Neural cell (in vitro differentiated cells): ENCODE measurements around the gene FGF21. TPM values are rescaled to one million over a fixed set of nuclear protein-coding genes. Genes with fewer than 3 reads are reported as not detected.

Source experiments
- H2AFZ ChIP-seq: fragments of 200-600, 300-800 bp; sonication (generic), shearing (Covaris generic); 2 replicates; pipeline ENCODE4 v1.6.0; 2014; ENCODE audit warnings: low read depth, mild to moderate bottlenecking, antibody characterized with exemption, low read length, moderate library complexity
- H3F3A ChIP-seq: fragments of 200-600 bp; shearing (Covaris generic); 2 replicates; pipeline ENCODE4 v1.6.1; 2016; ENCODE audit warnings: mild to moderate bottlenecking, moderate library complexity, mixed read lengths, antibody characterized with exemption, low read length; ENCODE audit not compliant: insufficient read depth, poor library complexity, severe bottlenecking
- H3K27ac ChIP-seq: fragments of 200-600, 300-800 bp; sonication (generic), shearing (Covaris generic); 2 replicates; pipeline ENCODE4 v1.5.1; 2014; ENCODE audit warnings: mild to moderate bottlenecking, low read length, moderate library complexity
- H3K27me3 ChIP-seq: fragments of 300-800, 200-600 bp; sonication (generic), shearing (Covaris generic); 2 replicates; pipeline ENCODE4 v1.6.0; 2014; ENCODE audit warnings: mild to moderate bottlenecking, low read depth, low read length, moderate library complexity; ENCODE audit not compliant: insufficient read depth
- H3K36me3 ChIP-seq: fragments of 300-800, 200-600 bp; sonication (generic), shearing (Covaris generic); 2 replicates; pipeline ENCODE4 v1.5.1; 2014; ENCODE audit warnings: mild to moderate bottlenecking, antibody characterized with exemption, low read length, moderate library complexity; ENCODE audit not compliant: insufficient read depth
- H3K4me2 ChIP-seq: fragments of 300-800, 200-600 bp; sonication (generic), shearing (Covaris generic); 2 replicates; pipeline ENCODE4 v1.6.0; 2014; ENCODE audit warnings: mild to moderate bottlenecking, low read length
- H3K4me3 ChIP-seq: fragments of 300-800, 200-600 bp; sonication (generic), shearing (Covaris generic); 2 replicates; pipeline ENCODE4 v1.5.1; 2014; ENCODE audit warnings: mild to moderate bottlenecking, low read length, moderate library complexity
- H3K79me2 ChIP-seq: fragments of 200-600 bp; shearing (Covaris generic); replicated peaks from 2 replicates; pipeline ENCODE4 v1.6.0; 2014; ENCODE audit warnings: mild to moderate bottlenecking, low read length, moderate library complexity; ENCODE audit not compliant: insufficient read depth
- H3K9ac ChIP-seq: fragments of 300-800, 200-600 bp; sonication (generic), shearing (Covaris generic); 2 replicates; pipeline ENCODE4 v1.6.1; 2016; ENCODE audit warnings: mild to moderate bottlenecking, low read length, mixed read lengths
- H3K9me2 ChIP-seq: fragments of 200-600 bp; shearing (Covaris generic); 2 replicates; pipeline ENCODE4 v1.6.1; 2016; ENCODE audit warnings: mild to moderate bottlenecking, low read length, mixed read lengths; ENCODE audit not compliant: insufficient read depth
- H3K9me3 ChIP-seq: fragments of 200-600, 300-800 bp; sonication (generic), shearing (Covaris generic); 2 replicates; pipeline ENCODE4 v1.6.1; 2016; ENCODE audit warnings: mild to moderate bottlenecking, mixed run types, low read length, moderate library complexity, mixed read lengths
- H4K20me1 ChIP-seq: fragments of 200-600 bp; shearing (Covaris generic); 2 replicates; pipeline ENCODE4 v1.6.1; 2016; ENCODE audit warnings: mild to moderate bottlenecking, mixed run types; ENCODE audit not compliant: insufficient read depth
- EP300 ChIP-seq: fragments of 450-650 bp; conservative IDR thresholded peaks from 2 replicates; pipeline ENCODE4 v1.6.1; 2014; ENCODE audit warnings: antibody characterized with exemption, mild to moderate bottlenecking, moderate library complexity; ENCODE audit not compliant: poor library complexity, severe bottlenecking
- EZH2 ChIP-seq: fragments of 200-600, 300-800 bp; shearing (Covaris generic), sonication (generic); IDR thresholded peaks from 2 replicates; pipeline ENCODE4 v1.6.1; 2014; ENCODE audit warnings: antibody characterized with exemption, low read length, borderline replicate concordance, mild to moderate bottlenecking; ENCODE audit not compliant: insufficient read depth, poor library complexity, severe bottlenecking
- MXI1 ChIP-seq: fragments of 450-650 bp; conservative IDR thresholded peaks from 2 replicates; pipeline ENCODE4 v1.6.1; 2014; ENCODE audit warnings: antibody characterized with exemption, mild to moderate bottlenecking; ENCODE audit not compliant: poor library complexity, severe bottlenecking
- POLR2AphosphoS5 ChIP-seq: IDR thresholded peaks from 2 replicates; pipeline ENCODE4 v1.6.1; 2012
- RAD21 ChIP-seq: fragments of 450-650 bp; conservative IDR thresholded peaks from 2 replicates; pipeline ENCODE4 v1.6.1; 2014; ENCODE audit warnings: antibody characterized with exemption, mild to moderate bottlenecking, moderate library complexity
- SMC3 ChIP-seq: fragments of 450-650 bp; conservative IDR thresholded peaks from 2 replicates; pipeline ENCODE4 v1.6.1; 2014; ENCODE audit warnings: antibody characterized with exemption, mild to moderate bottlenecking, moderate library complexity; ENCODE audit not compliant: poor library complexity
- TAF1 ChIP-seq: IDR thresholded peaks from 2 replicates; pipeline ENCODE4 v1.6.1; 2012; ENCODE audit warnings: low read depth
- polyA plus RNA-seq: library from polyadenylated mRNA; depleted of rRNA; stranded (reverse); fragments of >200 nt; gene quantifications from 2 replicates; pipeline ENCODE4 v1.2.3, GENCODE V29; 2014
- TF ChIP-seq, protein P1 (sequence below): IDR thresholded peaks from 2 replicates; pipeline ENCODE4 v1.6.1; 2012; ENCODE audit warnings: borderline replicate concordance
- TF ChIP-seq, protein P2 (sequence below): fragments of 450-650 bp; IDR thresholded peaks from 2 replicates; pipeline ENCODE4 v1.5.1; 2014; ENCODE audit warnings: antibody characterized with exemption, mild to moderate bottlenecking, moderate library complexity; ENCODE audit not compliant: poor library complexity, severe bottlenecking

FGF21 gene
- polyA plus RNA-seq, 1 donor from 2014 or later: not detected

DNA sequence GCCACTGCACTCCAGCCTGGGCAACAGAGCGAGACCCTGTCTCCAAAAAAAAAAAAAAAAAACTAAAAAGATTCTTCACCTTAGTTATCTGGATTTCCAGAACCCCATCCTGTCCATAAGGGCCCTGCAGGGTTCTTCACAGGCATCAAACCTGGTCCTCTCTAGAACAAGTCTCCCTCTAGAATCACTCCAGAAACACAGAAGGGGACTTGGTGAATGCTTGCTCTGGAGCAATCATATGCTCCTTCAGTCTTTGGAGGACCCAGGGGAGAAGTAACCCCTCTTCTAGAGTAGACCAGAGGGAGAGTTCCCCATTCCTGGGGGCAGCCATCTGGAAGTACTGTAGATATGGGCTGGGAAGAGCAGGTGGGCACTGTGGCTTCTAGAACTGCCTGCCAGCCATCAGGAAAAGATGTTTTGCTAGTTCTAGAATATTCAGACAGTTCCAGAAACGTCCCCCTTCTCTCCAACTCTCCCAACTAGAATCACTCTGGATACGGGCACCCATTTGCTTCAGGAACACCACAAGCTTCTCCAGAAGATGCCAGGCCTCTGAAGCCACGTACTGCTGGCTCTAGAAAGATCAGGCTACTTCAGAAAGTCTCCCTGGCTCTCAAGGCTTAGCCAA lies 5.6 kb upstream of the FGF21 start:
- H3K27ac ChIP-seq: no peak overlapping the region

DNA sequence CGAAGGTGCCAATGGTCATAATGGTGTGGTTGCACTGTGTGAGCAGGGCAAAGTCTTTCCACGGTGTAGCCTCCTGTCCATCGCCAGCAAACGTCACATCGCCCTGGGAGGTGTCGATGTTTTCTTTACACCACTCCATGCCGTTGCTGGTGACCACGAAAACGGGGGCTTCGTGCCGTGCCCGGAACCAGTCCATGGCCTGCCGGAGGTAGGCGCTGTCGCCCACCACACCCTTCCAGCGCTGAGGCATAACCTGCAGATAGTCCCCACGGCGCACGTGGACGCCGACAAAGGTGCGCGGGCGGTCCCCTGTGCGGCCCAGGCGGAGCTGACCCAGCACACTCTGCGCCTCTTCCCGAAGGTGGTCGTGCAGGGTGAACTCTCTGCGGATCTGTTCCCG lies 5.0 kb upstream of the FGF21 start:
- Histone ChIP-seq H3K9ac (no peak overlapping the region), H3K27ac (no peak overlapping the region), H3K79me2 (no peaks in the 10 kb centered on the region), H3F3A (no peaks in the 10 kb centered on the region), H3K9me2 (no peaks in the 10 kb centered on the region), H3K4me2 (no peak overlapping the region), H4K20me1 (no peaks in the 10 kb centered on the region), H2AFZ (no peak overlapping the region), H3K4me3 (no peak overlapping the region), H3K27me3 (peaks cover 25% of the 10 kb centered on the region), H3K36me3 (no peaks in the 10 kb centered on the region), H3K9me3 (no peaks in the 10 kb centered on the region)
- TF ChIP-seq SMC3: no peak
- no peak for TF ChIP-seq MXI1
- TF ChIP-seq, protein P1, sequence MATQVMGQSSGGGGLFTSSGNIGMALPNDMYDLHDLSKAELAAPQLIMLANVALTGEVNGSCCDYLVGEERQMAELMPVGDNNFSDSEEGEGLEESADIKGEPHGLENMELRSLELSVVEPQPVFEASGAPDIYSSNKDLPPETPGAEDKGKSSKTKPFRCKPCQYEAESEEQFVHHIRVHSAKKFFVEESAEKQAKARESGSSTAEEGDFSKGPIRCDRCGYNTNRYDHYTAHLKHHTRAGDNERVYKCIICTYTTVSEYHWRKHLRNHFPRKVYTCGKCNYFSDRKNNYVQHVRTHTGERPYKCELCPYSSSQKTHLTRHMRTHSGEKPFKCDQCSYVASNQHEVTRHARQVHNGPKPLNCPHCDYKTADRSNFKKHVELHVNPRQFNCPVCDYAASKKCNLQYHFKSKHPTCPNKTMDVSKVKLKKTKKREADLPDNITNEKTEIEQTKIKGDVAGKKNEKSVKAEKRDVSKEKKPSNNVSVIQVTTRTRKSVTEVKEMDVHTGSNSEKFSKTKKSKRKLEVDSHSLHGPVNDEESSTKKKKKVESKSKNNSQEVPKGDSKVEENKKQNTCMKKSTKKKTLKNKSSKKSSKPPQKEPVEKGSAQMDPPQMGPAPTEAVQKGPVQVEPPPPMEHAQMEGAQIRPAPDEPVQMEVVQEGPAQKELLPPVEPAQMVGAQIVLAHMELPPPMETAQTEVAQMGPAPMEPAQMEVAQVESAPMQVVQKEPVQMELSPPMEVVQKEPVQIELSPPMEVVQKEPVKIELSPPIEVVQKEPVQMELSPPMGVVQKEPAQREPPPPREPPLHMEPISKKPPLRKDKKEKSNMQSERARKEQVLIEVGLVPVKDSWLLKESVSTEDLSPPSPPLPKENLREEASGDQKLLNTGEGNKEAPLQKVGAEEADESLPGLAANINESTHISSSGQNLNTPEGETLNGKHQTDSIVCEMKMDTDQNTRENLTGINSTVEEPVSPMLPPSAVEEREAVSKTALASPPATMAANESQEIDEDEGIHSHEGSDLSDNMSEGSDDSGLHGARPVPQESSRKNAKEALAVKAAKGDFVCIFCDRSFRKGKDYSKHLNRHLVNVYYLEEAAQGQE: no peak
- TF ChIP-seq EP300: no peak
- TF ChIP-seq TAF1: no peak
- TF ChIP-seq RAD21: no peak
- no peak for TF ChIP-seq POLR2AphosphoS5
- TF ChIP-seq EZH2: no peak
- TF ChIP-seq, protein P2, sequence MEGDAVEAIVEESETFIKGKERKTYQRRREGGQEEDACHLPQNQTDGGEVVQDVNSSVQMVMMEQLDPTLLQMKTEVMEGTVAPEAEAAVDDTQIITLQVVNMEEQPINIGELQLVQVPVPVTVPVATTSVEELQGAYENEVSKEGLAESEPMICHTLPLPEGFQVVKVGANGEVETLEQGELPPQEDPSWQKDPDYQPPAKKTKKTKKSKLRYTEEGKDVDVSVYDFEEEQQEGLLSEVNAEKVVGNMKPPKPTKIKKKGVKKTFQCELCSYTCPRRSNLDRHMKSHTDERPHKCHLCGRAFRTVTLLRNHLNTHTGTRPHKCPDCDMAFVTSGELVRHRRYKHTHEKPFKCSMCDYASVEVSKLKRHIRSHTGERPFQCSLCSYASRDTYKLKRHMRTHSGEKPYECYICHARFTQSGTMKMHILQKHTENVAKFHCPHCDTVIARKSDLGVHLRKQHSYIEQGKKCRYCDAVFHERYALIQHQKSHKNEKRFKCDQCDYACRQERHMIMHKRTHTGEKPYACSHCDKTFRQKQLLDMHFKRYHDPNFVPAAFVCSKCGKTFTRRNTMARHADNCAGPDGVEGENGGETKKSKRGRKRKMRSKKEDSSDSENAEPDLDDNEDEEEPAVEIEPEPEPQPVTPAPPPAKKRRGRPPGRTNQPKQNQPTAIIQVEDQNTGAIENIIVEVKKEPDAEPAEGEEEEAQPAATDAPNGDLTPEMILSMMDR: no peak

More for the DNA sequence above, 5.6 kb upstream of the FGF21 start:
- TF ChIP-seq TAF1: no peak
- TF ChIP-seq EP300: no peak
- TF ChIP-seq, protein P2: no peak
- TF ChIP-seq RAD21: no peak
- TF ChIP-seq MXI1: no peak
- no peak for TF ChIP-seq EZH2
- TF ChIP-seq, protein P1: no peak
- no peak for TF ChIP-seq POLR2AphosphoS5
- TF ChIP-seq SMC3: no peak
- H3K9me3 ChIP-seq: no peaks in the 10 kb centered on the region
- no peak overlapping the region for H3K4me3 ChIP-seq
- peaks cover 25% of the 10 kb centered on the region for H3K27me3 ChIP-seq
- H3F3A ChIP-seq: no peaks in the 10 kb centered on the region
- no peaks in the 10 kb centered on the region for H3K36me3 ChIP-seq
- H2AFZ ChIP-seq: no peak overlapping the region
- H3K4me2 ChIP-seq: no peak overlapping the region
- no peaks in the 10 kb centered on the region for H3K9me2 ChIP-seq
- no peaks in the 10 kb centered on the region for H3K79me2 ChIP-seq
- H4K20me1 ChIP-seq: no peaks in the 10 kb centered on the region
- no peak overlapping the region for H3K9ac ChIP-seq
